ENCODE results near the gene ADAMTS2.

GRCh38 chr5:179123491-179124272 is 221.6 kb downstream of the ADAMTS2 start:
- no peak for TF ChIP-seq SRF (IDR thresholded peaks at IDR 0.05; ENCODE audit: low read depth)
- no peak for TF ChIP-seq POLR2A (IDR thresholded peaks at IDR 0.05; ENCODE audit: borderline replicate concordance, extremely low read depth, insufficient read depth, insufficient read length)
- TF ChIP-seq RAD21 (IDR thresholded peaks at IDR 0.05; ENCODE audit: low read depth) = no peak
- no peak for TF ChIP-seq CTCF (IDR thresholded peaks at IDR 0.05 in 2 of 3, conservative IDR thresholded peaks at IDR 0.05 in 1 of 3; ENCODE audit: borderline replicate concordance in 1 of 3, insufficient read depth in 1 of 3, low read depth in 2 of 3, low read length in 2 of 3)
- no peak for TF ChIP-seq ZNF274 (IDR thresholded peaks at IDR 0.05; ENCODE audit: low read depth, low read length)
- no peak for TF ChIP-seq ELF1 (IDR thresholded peaks at IDR 0.05; ENCODE audit: borderline replicate concordance, low read depth)
- no peak for TF ChIP-seq POLR2AphosphoS5 (IDR thresholded peaks at IDR 0.05; ENCODE audit: low read depth, low read length)
- TF ChIP-seq MAX (IDR thresholded peaks at IDR 0.05) = no peak
- TF ChIP-seq YY1 (IDR thresholded peaks at IDR 0.05; ENCODE audit: extremely low read depth, insufficient replicate concordance, low read depth, low read length) = no peak
- no peak for TF ChIP-seq TCF7L2 (IDR thresholded peaks at IDR 0.05; ENCODE audit: borderline replicate concordance, extremely low read depth, insufficient read depth, insufficient read length)
- TF ChIP-seq SP1 (IDR thresholded peaks at IDR 0.05; ENCODE audit: low read depth) = no peak
- TF ChIP-seq EZH2 (IDR thresholded peaks at IDR 0.05) = no peak

Measured in HCT116 (cell line).